CD8-positive, alpha-beta memory T cell (primary cell): ENCODE data around the gene ANKRD33B. TPM values are rescaled to one million over a fixed set of nuclear protein-coding genes. Genes with fewer than 3 reads are reported as not detected.
"Not testable (repeated sequence)": the region's sequence is repeated elsewhere in the genome, so short reads cannot be mapped to it uniquely, and the experiment has no call there.

ENCODE experiments used
- CTCF ChIA-PET: fragments of 350-600 bp; sonication (Branson Sonifier 250); formaldehyde crosslinking; loops from one replicate; lab custom pipeline; 2021; ENCODE audit warnings: antibody characterized with exemption; lab: Charles Lee
- POLR2A ChIA-PET: fragments of 350-600 bp; sonication (Branson Sonifier 250); formaldehyde crosslinking; loops from one replicate; lab custom pipeline; 2021; ENCODE audit warnings: antibody characterized with exemption; lab: Charles Lee
- DNase-seq, 5 donors: peaks; one replicate each; pipeline versions ENCODE4 v3.0.0 to v3.0.0-alpha.2; 2020 to 2022; ENCODE audit warnings: mixed read lengths in 1 of 5
- H3K27ac ChIP-seq: one replicate; pipeline ENCODE4 v1.7.0; 2013; ENCODE audit warnings: low read depth, mild to moderate bottlenecking, low read length, moderate library complexity
- H3K27me3 ChIP-seq: 2 replicates; pipeline ENCODE4 v1.7.0; 2013; ENCODE audit warnings: low read length, mild to moderate bottlenecking; ENCODE audit not compliant: insufficient read depth, poor library complexity, severe bottlenecking
- H3K36me3 ChIP-seq: 2 replicates; pipeline ENCODE4 v1.7.0; 2013; ENCODE audit warnings: mild to moderate bottlenecking, low read length, moderate library complexity; ENCODE audit not compliant: insufficient read depth
- H3K4me1 ChIP-seq: 2 replicates; pipeline ENCODE4 v1.7.0; 2013; ENCODE audit warnings: mild to moderate bottlenecking, low read length, moderate library complexity; ENCODE audit not compliant: insufficient read depth
- H3K4me3 ChIP-seq: 2 replicates; pipeline ENCODE4 v1.7.0; 2013; ENCODE audit warnings: mild to moderate bottlenecking, low read length
- H3K9me3 ChIP-seq: 2 replicates; pipeline ENCODE4 v1.7.0; 2013; ENCODE audit warnings: mild to moderate bottlenecking, low read length
- H3K27ac Mint-ChIP-seq, 8 donors: one replicate each; pipeline ENCODE4 v1.8.0; 2020 to 2021; ENCODE audit warnings: mixed read lengths in 8 of 8, mild to moderate bottlenecking in 6 of 8, inconsistent platforms in 3 of 8, moderate library complexity in 3 of 8
- H3K27me3 Mint-ChIP-seq, 2 donors: one replicate each; pipeline ENCODE4 v1.8.0; 2020 to 2021; ENCODE audit warnings: mixed read lengths in 2 of 2, mild to moderate bottlenecking in 1 of 2, moderate library complexity in 1 of 2
- H3K36me3 Mint-ChIP-seq, 3 donors: one replicate each; pipeline ENCODE4 v1.8.0; 2020 to 2021; ENCODE audit warnings: mixed read lengths in 3 of 3, inconsistent platforms in 1 of 3, mild to moderate bottlenecking in 1 of 3
- H3K4me1 Mint-ChIP-seq, 3 donors: one replicate each; pipeline ENCODE4 v1.8.0; 2020 to 2021; ENCODE audit warnings: mixed read lengths in 3 of 3, inconsistent platforms in 1 of 3, mild to moderate bottlenecking in 1 of 3
- H3K4me3 Mint-ChIP-seq, 7 donors: one replicate each; pipeline ENCODE4 v1.8.0; 2020 to 2021; ENCODE audit warnings: mixed read lengths in 7 of 7, mild to moderate bottlenecking in 6 of 7, moderate library complexity in 4 of 7, inconsistent platforms in 2 of 7
- H3K9me3 Mint-ChIP-seq, 5 donors: one replicate each; pipeline ENCODE4 v1.8.0; 2020 to 2022; ENCODE audit warnings: mixed read lengths in 5 of 5, mild to moderate bottlenecking in 3 of 5, moderate library complexity in 2 of 5, inconsistent platforms in 1 of 5
- polyA plus RNA-seq: library from polyadenylated mRNA; unstranded; fragments of 300-500 nt; fragmentation: Illumina TruSeq; gene quantifications from one replicate; pipeline ENCODE4 v1.2.3, GENCODE V29; 2021
- total RNA-seq, 2 experiments: library from RNA; stranded (reverse); gene quantifications; one replicate each; pipeline ENCODE4 v1.2.3, GENCODE V29; 2021

The ANKRD33B gene
- total and polyA plus RNA-seq, 3 experiments from 2014 or later, result 0.06 to 32.7 (median 29.6) TPM

GRCh38 chr5:10635257-10635866 lies 71.5 kb downstream of the ANKRD33B start:
- peaks cover 0 to 13% (median 6%) of the 10 kb centered on the region in 5 donors for H3K9me3 Mint-ChIP-seq
- H3K36me3 ChIP-seq, result no peaks in the 10 kb centered on the region
- H3K27me3 ChIP-seq, result no peaks in the 10 kb centered on the region
- ChIA-PET POLR2A (no interaction called here), CTCF (interaction anchor here (1.0 to 2.1 kb wide), 2 partner anchors 181 to 351 kb away, joined by 4 to 9 read pairs; no protein-coding TSS in a partner anchor)
- H3K27me3 Mint-ChIP-seq, result peaks cover 0 to 5% of the 10 kb centered on the region in 2 donors
- H3K27ac ChIP-seq, result no peak overlapping the region
- peak overlapping the region in 6 of 7 donors; percentile 55 to 72 (median 62) for H3K4me3 Mint-ChIP-seq
- H3K4me1 Mint-ChIP-seq, result peaks cover 40 to 58% (median 55%) of the 10 kb centered on the region in 3 donors
- no peak overlapping the region for H3K4me3 ChIP-seq
- peak overlapping the region in 7 of 8 donors; percentile 30 to 93 (median 81) for H3K27ac Mint-ChIP-seq
- H3K4me1 ChIP-seq, result peaks cover 34% of the 10 kb centered on the region
- H3K9me3 ChIP-seq, result no peaks in the 10 kb centered on the region
- peak in 3 of 5 donors; percentile 13 to 64 (median 16) for DNase-seq
- H3K36me3 Mint-ChIP-seq, result peaks cover 0 to 8% (median 1%) of the 10 kb centered on the region in 3 donors

GRCh38 chr5:10635867-10636350 lies 72.0 kb downstream of the ANKRD33B start:
- Mint-ChIP-seq H3K9me3 (peaks cover 0 to 13% (median 6%) of the 10 kb centered on the region in 5 donors), H3K27ac (peak overlapping the region in 7 of 8 donors; percentile 30 to 93 (median 81)), H3K4me1 (peaks cover 38 to 55% (median 55%) of the 10 kb centered on the region in 3 donors), H3K36me3 (peaks cover 0 to 8% (median 1%) of the 10 kb centered on the region in 3 donors), H3K27me3 (peaks cover 0 to 5% of the 10 kb centered on the region in 2 donors), H3K4me3 (peak overlapping the region in 2 of 7 donors; percentile 61 to 72)
- no peak overlapping the region for H3K4me3 ChIP-seq
- H3K36me3 ChIP-seq, result no peaks in the 10 kb centered on the region
- H3K4me1 ChIP-seq, result peaks cover 34% of the 10 kb centered on the region
- H3K27ac ChIP-seq, result no peak overlapping the region
- CTCF ChIA-PET, result interaction anchor here (1.3 to 1.5 kb wide), 2 partner anchors 8 to 352 kb away, joined by 3 to 9 read pairs; no protein-coding TSS in a partner anchor
- H3K27me3 ChIP-seq, result no peaks in the 10 kb centered on the region
- H3K9me3 ChIP-seq, result no peaks in the 10 kb centered on the region
- POLR2A ChIA-PET, result no interaction called here
- DNase-seq, result no peak

GRCh38 chr5:10636363-10637142 lies 72.7 kb downstream of the ANKRD33B start:
- H3K9me3 ChIP-seq, result no peaks in the 10 kb centered on the region
- no peak overlapping the region for H3K4me3 Mint-ChIP-seq
- DNase-seq, result no peak
- H3K9me3 Mint-ChIP-seq, result peaks cover 0 to 14% (median 6%) of the 10 kb centered on the region in 5 donors
- H3K4me3 ChIP-seq, result no peak overlapping the region
- H3K27ac ChIP-seq, result no peak overlapping the region
- peak overlapping the region in 6 of 8 donors; percentile 23 to 83 (median 74) for H3K27ac Mint-ChIP-seq
- CTCF ChIA-PET, result interaction anchor here (1.3 to 1.5 kb wide), 2 partner anchors 8 to 353 kb away, joined by 3 to 9 read pairs; no protein-coding TSS in a partner anchor
- peaks cover 34% of the 10 kb centered on the region for H3K4me1 ChIP-seq
- no peaks in the 10 kb centered on the region for H3K36me3 ChIP-seq
- POLR2A ChIA-PET, result no interaction called here
- no peaks in the 10 kb centered on the region for H3K27me3 ChIP-seq
- H3K4me1 Mint-ChIP-seq, result peaks cover 32 to 49% (median 49%) of the 10 kb centered on the region in 3 donors
- H3K27me3 Mint-ChIP-seq, result peaks cover 0 to 5% of the 10 kb centered on the region in 2 donors
- peaks cover 0 to 8% (median 1%) of the 10 kb centered on the region in 3 donors for H3K36me3 Mint-ChIP-seq

GRCh38 chr5:10637944-10638343 lies 74.1 kb downstream of the ANKRD33B start:
- Mint-ChIP-seq H3K27ac (peak overlapping the region in 3 of 8 donors; percentile 30 to 86 (median 82)), H3K27me3 (peaks cover 0 to 5% of the 10 kb centered on the region in 2 donors), H3K4me3 (peak overlapping the region in 1 of 7 donors; percentile 44), H3K36me3 (peaks cover 0 to 8% (median 1%) of the 10 kb centered on the region in 3 donors), H3K9me3 (peaks cover 0 to 14% (median 6%) of the 10 kb centered on the region in 5 donors), H3K4me1 (peaks cover 22 to 39% (median 38%) of the 10 kb centered on the region in 3 donors)
- no peak for DNase-seq
- POLR2A ChIA-PET, result no interaction called here
- no peaks in the 10 kb centered on the region for H3K27me3 ChIP-seq
- H3K9me3 ChIP-seq, result no peaks in the 10 kb centered on the region
- H3K36me3 ChIP-seq, result no peaks in the 10 kb centered on the region
- CTCF ChIA-PET, result no interaction called here
- no peak overlapping the region for H3K4me3 ChIP-seq
- no peak overlapping the region for H3K27ac ChIP-seq
- peaks cover 27% of the 10 kb centered on the region for H3K4me1 ChIP-seq

GRCh38 chr5:10638723-10639122 lies 74.9 kb downstream of the ANKRD33B start:
- H3K9me3 ChIP-seq, H3K4me3 ChIP-seq, H3K27me3 ChIP-seq, H3K36me3 Mint-ChIP-seq, H3K27ac ChIP-seq, H3K36me3 ChIP-seq, H3K27me3 Mint-ChIP-seq, POLR2A ChIA-PET, CTCF ChIA-PET, DNase-seq: not testable (repeated sequence)
- peak overlapping the region in 4 of 8 donors; percentile 17 to 82 (median 54) for H3K27ac Mint-ChIP-seq
- peaks cover 0 to 14% (median 6%) of the 10 kb centered on the region in 5 donors for H3K9me3 Mint-ChIP-seq
- H3K4me1 Mint-ChIP-seq, result peaks cover 16 to 33% (median 32%) of the 10 kb centered on the region in 3 donors
- H3K4me3 Mint-ChIP-seq, result peak overlapping the region in 2 of 7 donors; percentile 69
- peaks cover 21% of the 10 kb centered on the region for H3K4me1 ChIP-seq

- CTCF ChIA-PET, result interaction anchor here (1.2 kb wide), 1 partner anchor 12 kb away, joined by 3 read pairs; no protein-coding TSS in a partner anchor
- no peak overlapping the region for H3K4me3 ChIP-seq
- no peaks in the 10 kb centered on the region for H3K9me3 ChIP-seq
- Mint-ChIP-seq H3K27me3 (peaks cover 0 to 5% of the 10 kb centered on the region in 2 donors), H3K4me1 (peaks cover 7 to 28% (median 20%) of the 10 kb centered on the region in 3 donors), H3K36me3 (peaks cover 0 to 8% (median 3%) of the 10 kb centered on the region in 3 donors), H3K9me3 (peaks cover 0 to 14% (median 6%) of the 10 kb centered on the region in 5 donors), H3K4me3 (peak overlapping the region in 1 of 7 donors; percentile 41), H3K27ac (peak overlapping the region in 1 of 8 donors; percentile 73)
- H3K4me1 ChIP-seq, result peaks cover 10% of the 10 kb centered on the region
- POLR2A ChIA-PET, result no interaction called here
- H3K36me3 ChIP-seq, result no peaks in the 10 kb centered on the region
- no peaks in the 10 kb centered on the region for H3K27me3 ChIP-seq
- DNase-seq, result no peak
- no peak overlapping the region for H3K27ac ChIP-seq
These were observed 76.0 kb downstream of the ANKRD33B start for GRCh38 chr5:10639846-10640368.

- DNase-seq, result no peak
- no peaks in the 10 kb centered on the region for H3K4me1 ChIP-seq
- H3K9me3 ChIP-seq, result no peaks in the 10 kb centered on the region
- Mint-ChIP-seq H3K27ac (no peak overlapping the region), H3K36me3 (peaks cover 0 to 8% (median 3%) of the 10 kb centered on the region in 3 donors), H3K4me1 (peaks cover 0 to 7% (median 0%) of the 10 kb centered on the region in 3 donors), H3K27me3 (peaks cover 0 to 5% of the 10 kb centered on the region in 2 donors), H3K4me3 (no peak overlapping the region), H3K9me3 (peaks cover 0 to 14% (median 6%) of the 10 kb centered on the region in 5 donors)
- no peak overlapping the region for H3K27ac ChIP-seq
- no peaks in the 10 kb centered on the region for H3K27me3 ChIP-seq
- no peak overlapping the region for H3K4me3 ChIP-seq
- H3K36me3 ChIP-seq, result no peaks in the 10 kb centered on the region
- ChIA-PET POLR2A (no interaction called here), CTCF (no interaction called here)
These were observed 78.5 kb downstream of the ANKRD33B start for GRCh38 chr5:10642367-10642766.
